DND-41 (cell line): ENCODE data around the gene GID8.

Experiments used
- CTCF ChIP-seq: IDR thresholded peaks from 2 replicates; pipeline ENCODE4 v1.5.1; 2012; ENCODE audit warnings: borderline replicate concordance, low read length, moderate library complexity, mild to moderate bottlenecking; ENCODE audit not compliant: poor library complexity, severe bottlenecking; ENCODE audit errors: extremely low read depth
- EZH2 ChIP-seq: IDR thresholded peaks from 3 replicates; pipeline ENCODE4 v1.6.1; 2012; ENCODE audit warnings: borderline replicate concordance, low read depth, mild to moderate bottlenecking, moderate library complexity, low read length, inconsistent platforms; ENCODE audit not compliant: severe bottlenecking

- TF ChIP-seq EZH2, result no peak
- no peak for TF ChIP-seq CTCF
Observed at GRCh38 chr20:62935204-62935967, 2.6 kb upstream of the GID8 start.
